PFSK-1 (cell line): Measurements from ENCODE around the gene NOP14.

Experiments
- FOXP2 ChIP-seq: optimal IDR thresholded peaks from 2 replicates; pipeline ENCODE3; 2011; ENCODE audit warnings: borderline replicate concordance, control low read depth, inconsistent platforms; ENCODE audit not compliant: insufficient read depth; ENCODE audit errors: extremely low read length, extremely low read depth
- POLR2AphosphoS5 ChIP-seq: IDR thresholded peaks from 2 replicates; pipeline ENCODE4 v1.6.1; 2012; ENCODE audit warnings: low read depth, mild to moderate bottlenecking, control low read depth, low read length, moderate library complexity
- REST ChIP-seq, 2 experiments: IDR thresholded peaks; 2 replicates each; pipeline versions ENCODE4 v1.6.1 to v1.8.0; 2011 to 2012; ENCODE audit warnings: low read depth in 2 of 2, low read length in 2 of 2, control low read depth in 1 of 2, inconsistent platforms in 1 of 2, mild to moderate bottlenecking in 1 of 2, moderate library complexity in 1 of 2; ENCODE audit not compliant: insufficient read depth in 1 of 2
- SIN3A ChIP-seq: IDR thresholded peaks from 2 replicates; pipeline ENCODE4 v1.6.1; 2012; ENCODE audit warnings: mild to moderate bottlenecking, low read length, moderate library complexity, borderline replicate concordance; ENCODE audit not compliant: insufficient read depth
- TAF1 ChIP-seq: IDR thresholded peaks from 2 replicates; pipeline ENCODE4 v1.6.1; 2012; ENCODE audit warnings: low read length, control low read depth, borderline replicate concordance; ENCODE audit not compliant: insufficient read depth

NOP14 gene

GRCh38 chr4:2958446-2958845 is 4.8 kb downstream of the NOP14 start:
- no peak for TF ChIP-seq SIN3A
- no peak for TF ChIP-seq REST (IDR thresholded peaks at IDR 0.05; ENCODE audit: insufficient read depth in 1 of 2, low read depth in 2 of 2, low read length in 2 of 2)
- TF ChIP-seq TAF1, result no peak
- no peak for TF ChIP-seq POLR2AphosphoS5
- no peak for TF ChIP-seq FOXP2

DNA sequence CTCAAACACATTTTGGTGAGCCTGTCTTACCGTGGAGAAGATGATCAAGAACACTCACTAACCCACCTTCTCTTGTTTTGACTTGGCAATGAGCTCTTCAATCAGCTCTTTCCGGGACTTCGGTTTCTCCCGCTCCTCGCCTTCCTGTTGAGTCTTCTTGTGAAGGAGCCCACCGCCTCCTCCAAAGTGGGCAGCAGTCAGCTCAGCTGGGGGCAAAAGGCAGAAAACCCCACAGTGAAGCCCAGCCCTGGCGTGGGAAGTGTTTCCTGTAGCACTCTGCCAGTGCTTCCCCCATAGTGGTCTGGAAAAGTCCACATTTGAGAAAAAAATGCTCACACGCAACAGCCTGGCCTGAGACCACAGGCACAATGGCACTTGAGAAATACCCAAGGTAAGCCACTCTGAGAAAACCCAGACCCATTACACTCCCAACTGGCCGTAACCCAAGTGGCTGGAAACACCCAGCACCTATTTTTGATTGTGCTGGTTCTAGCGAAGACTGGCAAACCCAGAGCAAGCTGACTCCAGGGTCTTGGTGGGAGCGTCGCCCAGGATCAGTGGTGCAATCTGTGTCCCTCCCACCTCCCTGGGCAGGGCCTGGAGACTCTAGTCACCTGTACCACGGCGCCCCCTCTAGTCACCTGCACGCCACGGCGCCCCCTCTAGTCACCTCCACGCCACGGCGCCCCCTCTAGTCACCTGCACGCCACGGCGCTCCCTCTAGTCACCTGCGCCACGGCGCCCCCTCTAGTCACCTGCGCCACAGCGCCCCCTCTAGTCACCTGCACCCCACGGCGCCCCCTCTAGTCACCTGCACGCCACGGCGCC is 8.6 kb downstream of the NOP14 start:
- TF ChIP-seq SIN3A (no peak), FOXP2 (no peak), REST (IDR thresholded peaks at IDR 0.05; ENCODE audit: insufficient read depth in 1 of 2, low read depth in 2 of 2, low read length in 2 of 2) (no peak), TAF1 (no peak), POLR2AphosphoS5 (no peak)

DNA sequence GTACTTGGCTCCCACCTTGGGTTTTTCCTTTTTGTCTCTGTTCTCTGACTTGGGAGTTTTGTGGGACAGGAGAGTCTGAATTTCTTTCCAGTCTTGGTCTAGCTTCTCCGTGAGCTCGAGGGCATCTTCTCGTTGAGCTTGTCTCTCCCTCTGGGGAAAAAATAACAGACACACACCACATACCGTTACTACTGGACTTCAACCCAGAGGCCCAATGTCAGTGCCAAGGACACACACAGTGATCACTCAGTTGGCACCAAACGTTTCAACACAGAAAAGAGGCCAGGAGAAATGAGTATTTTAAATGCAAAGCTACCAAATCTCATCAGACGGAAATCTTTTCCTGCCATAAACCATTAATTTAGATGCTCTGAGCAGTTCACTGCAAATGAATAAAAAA is 9.7 kb downstream of the NOP14 start:
- TF ChIP-seq FOXP2 (no peak), TAF1 (no peak), SIN3A (no peak), POLR2AphosphoS5 (no peak), REST (IDR thresholded peaks at IDR 0.05; ENCODE audit: insufficient read depth in 1 of 2, low read depth in 2 of 2, low read length in 2 of 2) (no peak)

DNA sequence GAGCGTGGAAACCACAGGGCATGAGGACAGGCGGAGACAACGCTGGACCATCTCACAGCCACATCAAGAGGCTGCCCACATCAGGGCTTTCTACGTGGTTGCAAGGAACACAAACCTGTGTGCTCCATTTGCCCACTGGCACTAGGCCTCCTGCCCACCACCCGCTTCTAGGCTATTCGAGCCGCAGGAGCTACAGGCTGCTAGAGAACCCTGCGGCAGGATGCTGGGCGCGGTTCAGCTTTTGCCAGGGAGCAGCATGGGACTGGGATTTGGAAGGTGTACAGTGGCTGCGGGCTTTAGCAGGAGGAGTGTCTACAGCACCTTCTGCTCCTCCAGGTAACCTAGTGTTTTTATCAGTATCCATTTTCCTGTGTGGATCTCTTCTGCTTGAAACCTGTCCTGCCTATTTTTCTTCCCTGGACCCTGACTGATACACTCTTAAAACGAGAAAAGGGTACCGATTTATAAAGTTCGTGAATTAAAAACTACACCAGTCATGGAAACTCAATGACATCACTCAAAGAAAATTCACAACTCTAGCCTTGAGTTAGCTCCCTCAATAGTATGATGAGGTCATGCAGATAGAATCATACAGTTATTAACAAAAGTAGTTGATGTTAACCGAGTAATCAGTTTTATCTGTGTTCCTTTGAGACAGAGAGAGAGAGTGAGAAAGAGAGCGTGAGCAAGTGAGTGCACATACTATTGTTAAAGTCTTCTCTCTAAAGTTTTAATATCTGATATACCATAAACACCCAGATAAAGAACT is 12.8 kb downstream of the NOP14 start:
- TF ChIP-seq TAF1 (no peak), POLR2AphosphoS5 (no peak), FOXP2 (no peak), SIN3A (no peak), REST (IDR thresholded peaks at IDR 0.05; ENCODE audit: insufficient read depth in 1 of 2, low read depth in 2 of 2, low read length in 2 of 2) (no peak)
